HepG2 (cell line): ENCODE measurements around the gene KPNA3. TPM values are rescaled to one million over a fixed set of nuclear protein-coding genes. Genes with fewer than 3 reads are reported as not detected.
A peak's percentile ranks its signal among the peaks of the same experiment; 100 is the strongest.

Experiments used
- CBX2 ChIP-seq, 2 experiments: fragments of 200-600 bp in 1 of 2; sonication (generic); formaldehyde crosslinking in 1 of 2; IDR thresholded peaks; 2 replicates each; pipeline versions ENCODE4 v1.7.0 to v1.8.1; 2018 to 2022; ENCODE audit warnings: low read depth in 2 of 2, low read length in 1 of 2, mild to moderate bottlenecking in 1 of 2, missing genetic modification reagents in 1 of 2
- EZH2 ChIP-seq: conservative IDR thresholded peaks from 2 replicates; pipeline ENCODE4 v1.6.1; 2012; ENCODE audit warnings: mild to moderate bottlenecking, low read depth, low read length, moderate library complexity
- IRX3 ChIP-seq: sonication (generic); formaldehyde crosslinking; IDR thresholded peaks from 2 replicates; pipeline ENCODE4 v1.8.1; 2023; ENCODE audit warnings: mild to moderate bottlenecking, low read depth, missing genetic modification reagents, borderline replicate concordance
- REST ChIP-seq, 2 experiments: IDR thresholded peaks; 2 replicates each; pipeline ENCODE4 v1.6.1; 2011 to 2012; ENCODE audit warnings: low read length in 2 of 2, borderline replicate concordance in 1 of 2, low read depth in 1 of 2, mild to moderate bottlenecking in 1 of 2, moderate library complexity in 1 of 2
- ZMAT3 ChIP-seq: sonication (generic); formaldehyde crosslinking; conservative IDR thresholded peaks from 2 replicates; pipeline ENCODE4 v1.7.0; 2021; ENCODE audit warnings: missing genetic modification reagents
- ZNF205 ChIP-seq: IDR thresholded peaks from 2 replicates; pipeline ENCODE4 v1.6.1; 2018; ENCODE audit warnings: missing biosample characterization, missing genetic modification reagents
- ZNF263 ChIP-seq: sonication (generic); formaldehyde crosslinking; IDR thresholded peaks from 2 replicates; pipeline ENCODE4 v1.4.0; 2020; ENCODE audit warnings: missing genetic modification reagents
- ZNF512B ChIP-seq: sonication (generic); formaldehyde crosslinking; IDR thresholded peaks from 2 replicates; pipeline ENCODE4 v1.5.1; 2020; ENCODE audit warnings: missing genetic modification reagents, mild to moderate bottlenecking, borderline replicate concordance
- ZNF513 ChIP-seq: sonication (generic); formaldehyde crosslinking; conservative IDR thresholded peaks from 2 replicates; pipeline ENCODE4 v1.5.0; 2020; ENCODE audit warnings: missing genetic modification reagents
- ZNF660 ChIP-seq: sonication (generic); formaldehyde crosslinking; IDR thresholded peaks from 2 replicates; pipeline ENCODE4 v1.5.1; 2020; ENCODE audit warnings: mild to moderate bottlenecking, low read depth, missing genetic modification reagents, borderline replicate concordance
- polyA plus RNA-seq, 8 experiments: library from polyadenylated mRNA; depleted of rRNA in 3 of 8; stranded (reverse) in 7 of 8; unstranded in 1 of 8; fragments of >200 nt; fragmentation: Illumina TruSeq in 4 of 8; extraction: Trizol in 4 of 8; gene quantifications; 2 replicates each; pipeline versions ENCODE4 v1.2.1 to v1.2.3, GENCODE V29; 2011 to 2016; ENCODE audit warnings: low read depth in 4 of 8, missing spikeins in 1 of 8, mixed read lengths in 1 of 8; ENCODE audit not compliant: insufficient read depth in 1 of 8
- total RNA-seq, 5 experiments: library from RNA; depleted of rRNA; stranded (reverse); fragments of >200 nt; fragmentation: Illumina TruSeq; extraction: Trizol; gene quantifications; 2 replicates each; pipeline ENCODE4 v1.2.3, GENCODE V29; 2016; ENCODE audit warnings: low read depth in 1 of 5
- TF ChIP-seq, protein P1 (sequence below), 2 experiments: sonication (generic) in 1 of 2; formaldehyde crosslinking in 1 of 2; IDR thresholded peaks; 2 replicates each; pipeline versions ENCODE4 v1.4.0 to v1.6.1; 2016 to 2020; ENCODE audit warnings: borderline replicate concordance in 1 of 2, low read depth in 1 of 2, mild to moderate bottlenecking in 1 of 2, missing genetic modification reagents in 1 of 2

The KPNA3 gene
- total and polyA plus RNA-seq, 2 of the 13 experiments (the other 11 are each of a cell fraction or from before 2014, with no cell fraction given): 13.0 to 28.9 TPM

- no peak for TF ChIP-seq ZNF660 (CRISPR knock-in tag)
- TF ChIP-seq ZMAT3 (CRISPR knock-in tag): peak; percentile 81
- TF ChIP-seq, protein P1, sequence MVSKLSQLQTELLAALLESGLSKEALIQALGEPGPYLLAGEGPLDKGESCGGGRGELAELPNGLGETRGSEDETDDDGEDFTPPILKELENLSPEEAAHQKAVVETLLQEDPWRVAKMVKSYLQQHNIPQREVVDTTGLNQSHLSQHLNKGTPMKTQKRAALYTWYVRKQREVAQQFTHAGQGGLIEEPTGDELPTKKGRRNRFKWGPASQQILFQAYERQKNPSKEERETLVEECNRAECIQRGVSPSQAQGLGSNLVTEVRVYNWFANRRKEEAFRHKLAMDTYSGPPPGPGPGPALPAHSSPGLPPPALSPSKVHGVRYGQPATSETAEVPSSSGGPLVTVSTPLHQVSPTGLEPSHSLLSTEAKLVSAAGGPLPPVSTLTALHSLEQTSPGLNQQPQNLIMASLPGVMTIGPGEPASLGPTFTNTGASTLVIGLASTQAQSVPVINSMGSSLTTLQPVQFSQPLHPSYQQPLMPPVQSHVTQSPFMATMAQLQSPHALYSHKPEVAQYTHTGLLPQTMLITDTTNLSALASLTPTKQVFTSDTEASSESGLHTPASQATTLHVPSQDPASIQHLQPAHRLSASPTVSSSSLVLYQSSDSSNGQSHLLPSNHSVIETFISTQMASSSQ (IDR thresholded peaks at IDR 0.05; ENCODE audit: low read depth): no peak
- TF ChIP-seq, protein P1 (CRISPR knock-in tag; IDR thresholded peaks at IDR 0.05; ENCODE audit: borderline replicate concordance): peak; percentile 58; the same call in 1 of the 2 replicates
- 0 out of 4 replicates have a peak, but pooled peaks of 1 of the 2 experiments have one; percentile 8 for TF ChIP-seq REST (IDR thresholded peaks at IDR 0.05; ENCODE audit: borderline replicate concordance in 1 of 2, low read depth in 1 of 2, low read length in 2 of 2)
- TF ChIP-seq IRX3: peak; percentile 92
- no peak for TF ChIP-seq ZNF513 (CRISPR knock-in tag)
- peak; percentile 63; the same call in 1 of the 2 replicates for TF ChIP-seq ZNF205
- TF ChIP-seq CBX2 (IDR thresholded peaks at IDR 0.05; ENCODE audit: low read depth, low read length): no peak
- no peak for TF ChIP-seq CBX2 (CRISPR knock-in tag; IDR thresholded peaks at IDR 0.05; ENCODE audit: low read depth)
- peak; percentile 61; the same call in 1 of the 2 replicates for TF ChIP-seq ZNF263
- TF ChIP-seq ZNF512B (CRISPR knock-in tag): no peak
- TF ChIP-seq EZH2: no peak
Observed at GRCh38 chr13:49690995-49691784, 101.3 kb downstream of the KPNA3 start, which contains the start of gene EBPL (continued).
